PC-9 (cell line): ENCODE data around the gene NR4A1.

Experiments
- CTCF ChIP-seq: fragments of 200-600 bp; sonication (generic); conservative IDR thresholded peaks from 2 replicates; pipeline ENCODE4 v1.6.1; 2017; ENCODE audit warnings: mixed run types, antibody characterized with exemption, mild to moderate bottlenecking, moderate library complexity
- EZH2 ChIP-seq: fragments of 200-600 bp; sonication (generic); IDR thresholded peaks from 2 replicates; pipeline ENCODE4 v1.8.0; 2017; ENCODE audit warnings: antibody characterized with exemption, low read depth

- TF ChIP-seq CTCF (no peak), EZH2 (no peak)
Measured at GRCh38 chr12:52054833-52055730, 3.8 kb downstream of the NR4A1 start.
